Measurements from ENCODE around the gene SKAP1.

DNA sequence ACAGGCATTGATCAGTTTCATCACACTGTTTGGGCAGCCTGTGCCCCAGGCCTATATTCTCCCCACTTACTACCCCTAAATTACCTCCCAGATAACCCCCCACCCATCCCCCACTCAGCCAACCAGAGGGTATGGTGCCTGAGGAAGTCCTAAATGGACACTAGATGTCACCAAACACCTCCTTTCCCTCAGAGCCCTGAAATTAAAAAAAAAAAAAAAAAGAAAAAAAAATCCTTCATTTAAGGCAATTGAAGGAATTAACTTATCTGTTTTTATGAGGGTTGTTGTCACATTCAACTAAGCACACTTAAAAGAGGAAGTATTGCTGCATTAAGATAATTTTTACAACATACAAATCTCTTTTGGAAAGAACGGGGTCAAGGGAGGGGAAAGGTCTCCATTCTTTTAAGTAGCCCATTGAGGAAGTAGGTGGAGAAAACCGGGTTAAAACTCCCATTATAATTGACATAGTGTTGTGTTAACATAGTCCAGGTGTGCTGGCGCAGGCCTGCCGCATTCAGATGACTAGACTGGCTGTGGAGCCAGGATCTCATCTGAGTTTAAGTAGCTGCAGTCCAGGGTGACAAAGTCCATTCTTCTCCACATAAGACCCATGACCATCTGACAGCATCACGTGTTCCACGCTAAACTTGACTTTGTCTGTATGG, 276.2 kb downstream of the SKAP1 start:
- TF ChIP-seq POLR2A (IDR thresholded peaks at IDR 0.05), result no peak
- TF ChIP-seq, protein P1, sequence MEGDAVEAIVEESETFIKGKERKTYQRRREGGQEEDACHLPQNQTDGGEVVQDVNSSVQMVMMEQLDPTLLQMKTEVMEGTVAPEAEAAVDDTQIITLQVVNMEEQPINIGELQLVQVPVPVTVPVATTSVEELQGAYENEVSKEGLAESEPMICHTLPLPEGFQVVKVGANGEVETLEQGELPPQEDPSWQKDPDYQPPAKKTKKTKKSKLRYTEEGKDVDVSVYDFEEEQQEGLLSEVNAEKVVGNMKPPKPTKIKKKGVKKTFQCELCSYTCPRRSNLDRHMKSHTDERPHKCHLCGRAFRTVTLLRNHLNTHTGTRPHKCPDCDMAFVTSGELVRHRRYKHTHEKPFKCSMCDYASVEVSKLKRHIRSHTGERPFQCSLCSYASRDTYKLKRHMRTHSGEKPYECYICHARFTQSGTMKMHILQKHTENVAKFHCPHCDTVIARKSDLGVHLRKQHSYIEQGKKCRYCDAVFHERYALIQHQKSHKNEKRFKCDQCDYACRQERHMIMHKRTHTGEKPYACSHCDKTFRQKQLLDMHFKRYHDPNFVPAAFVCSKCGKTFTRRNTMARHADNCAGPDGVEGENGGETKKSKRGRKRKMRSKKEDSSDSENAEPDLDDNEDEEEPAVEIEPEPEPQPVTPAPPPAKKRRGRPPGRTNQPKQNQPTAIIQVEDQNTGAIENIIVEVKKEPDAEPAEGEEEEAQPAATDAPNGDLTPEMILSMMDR (IDR thresholded peaks at IDR 0.05), result peak in 11 of 12 donors; percentile 20 to 57 (median 33)

All from heart left ventricle (tissue), 13 donors.